ENCODE data around the gene ACSL3.

ACSL3 gene

GRCh38 chr2:222900354-222900753 lies 39.5 kb downstream of the ACSL3 start:
- H4K8ac ChIP-seq (ENCODE audit: low read depth, low read length) = no peak overlapping the region
- no peak overlapping the region for H3K9ac ChIP-seq (ENCODE audit: low read length)
- H3K79me1 ChIP-seq (ENCODE audit: low read length) = peaks cover 2% of the 10 kb centered on the region
- peaks cover 8 to 17% of the 10 kb centered on the region in 2 experiments for H3K4me1 ChIP-seq (ENCODE audit: control insufficient read depth in 1 of 2, insufficient read depth in 2 of 2, low read length in 2 of 2)
- no peak overlapping the region for H3K14ac ChIP-seq (ENCODE audit: low read length)
- H2AFZ ChIP-seq (ENCODE audit: insufficient read depth, low read length, poor library complexity) = no peak overlapping the region
- peak overlapping the region; percentile 46 for H2BK5ac ChIP-seq (ENCODE audit: low read depth, low read length, poor library complexity)
- H3K23ac ChIP-seq (ENCODE audit: low read length) = no peak overlapping the region
- H2AK5ac ChIP-seq (ENCODE audit: low read length) = no peak overlapping the region
- no peak overlapping the region for H4K12ac ChIP-seq (ENCODE audit: low read depth, low read length)
- H2BK12ac ChIP-seq (ENCODE audit: low read length) = no peak overlapping the region
- H4K91ac ChIP-seq (ENCODE audit: low read depth, low read length) = no peak overlapping the region
- DNase-seq = peak; percentile 47 to 72
- no CpG with 5 or more reads among the region's 2 CpGs for WGBS (ENCODE audit: extremely low coverage, insufficient coverage, insufficient read length)
- H3K4me2 ChIP-seq (ENCODE audit: low read length) = peak overlapping the region; percentile 40
- peaks cover 2 to 6% of the 10 kb centered on the region in 2 experiments for H3K36me3 ChIP-seq (ENCODE audit: control insufficient read depth in 1 of 2, insufficient read depth in 2 of 2, low read length in 2 of 2)
- no peak overlapping the region for H3K18ac ChIP-seq (ENCODE audit: low read length)
- no peaks in the 10 kb centered on the region for H3K27me3 ChIP-seq (ENCODE audit: insufficient read depth, low read length)
- H3K4ac ChIP-seq (ENCODE audit: low read depth, low read length) = no peak overlapping the region
- peak overlapping the region; percentile 83 for H3K27ac ChIP-seq (ENCODE audit: low read depth, low read length)
- H3K4me3 ChIP-seq (ENCODE audit: low read depth, low read length) = no peak overlapping the region
- H3K9me3 ChIP-seq (ENCODE audit: insufficient read depth, low read depth, low read length) = no peaks in the 10 kb centered on the region
- peak overlapping the region; percentile 38 for H2BK120ac ChIP-seq (ENCODE audit: insufficient read depth, low read length, poor library complexity)
- peaks cover 2% of the 10 kb centered on the region for H3K79me2 ChIP-seq (ENCODE audit: control insufficient read depth, insufficient read depth, low read length, poor library complexity)

- no peak overlapping the region for H4K8ac ChIP-seq (ENCODE audit: low read depth, low read length)
- H3K23ac ChIP-seq (ENCODE audit: low read length) = no peak overlapping the region
- H3K9ac ChIP-seq (ENCODE audit: low read length) = no peak overlapping the region
- no peak overlapping the region for H4K12ac ChIP-seq (ENCODE audit: low read depth, low read length)
- peaks cover 2 to 6% of the 10 kb centered on the region in 2 experiments for H3K36me3 ChIP-seq (ENCODE audit: control insufficient read depth in 1 of 2, insufficient read depth in 2 of 2, low read length in 2 of 2)
- H3K4ac ChIP-seq (ENCODE audit: low read depth, low read length) = no peak overlapping the region
- H3K4me1 ChIP-seq (ENCODE audit: control insufficient read depth in 1 of 2, insufficient read depth in 2 of 2, low read length in 2 of 2) = peaks cover 14 to 21% of the 10 kb centered on the region in 2 experiments
- no peak overlapping the region for H2BK120ac ChIP-seq (ENCODE audit: insufficient read depth, low read length, poor library complexity)
- H3K18ac ChIP-seq (ENCODE audit: low read length) = no peak overlapping the region
- no peak overlapping the region for H2AFZ ChIP-seq (ENCODE audit: insufficient read depth, low read length, poor library complexity)
- no peak overlapping the region for H3K4me2 ChIP-seq (ENCODE audit: low read length)
- WGBS (ENCODE audit: extremely low coverage, insufficient coverage, insufficient read length) = no CpG with 5 or more reads among the region's 4 CpGs
- peak overlapping the region; percentile 2 for H4K91ac ChIP-seq (ENCODE audit: low read depth, low read length)
- H3K9me3 ChIP-seq (ENCODE audit: insufficient read depth, low read depth, low read length) = no peaks in the 10 kb centered on the region
- no peaks in the 10 kb centered on the region for H3K27me3 ChIP-seq (ENCODE audit: insufficient read depth, low read length)
- H2BK5ac ChIP-seq (ENCODE audit: low read depth, low read length, poor library complexity) = peak overlapping the region; percentile 26
- no peak overlapping the region for H3K27ac ChIP-seq (ENCODE audit: low read depth, low read length)
- no peak overlapping the region for H3K4me3 ChIP-seq (ENCODE audit: low read depth, low read length)
- H3K79me1 ChIP-seq (ENCODE audit: low read length) = peaks cover 2% of the 10 kb centered on the region
- no peak overlapping the region for H2BK12ac ChIP-seq (ENCODE audit: low read length)
- H3K14ac ChIP-seq (ENCODE audit: low read length) = peak overlapping the region; percentile 45
- no peak for DNase-seq
- peaks cover 4% of the 10 kb centered on the region for H3K79me2 ChIP-seq (ENCODE audit: control insufficient read depth, insufficient read depth, low read length, poor library complexity)
- peak overlapping the region; percentile 7 for H2AK5ac ChIP-seq (ENCODE audit: low read length)
Measured at GRCh38 chr2:222902660-222903059, 41.8 kb downstream of the ACSL3 start.

- WGBS (ENCODE audit: extremely low coverage, insufficient coverage, insufficient read length) = no CpG with 5 or more reads among the region's 16 CpGs
- no peak overlapping the region for H2BK12ac ChIP-seq (ENCODE audit: low read length)
- no peak overlapping the region for H4K8ac ChIP-seq (ENCODE audit: low read depth, low read length)
- no peak overlapping the region for H3K9ac ChIP-seq (ENCODE audit: low read length)
- no peak overlapping the region for H3K18ac ChIP-seq (ENCODE audit: low read length)
- no peak overlapping the region for H2AFZ ChIP-seq (ENCODE audit: insufficient read depth, low read length, poor library complexity)
- no peak overlapping the region for H3K4me2 ChIP-seq (ENCODE audit: low read length)
- DNase-seq = peak; percentile 36 to 75
- peaks cover 4% of the 10 kb centered on the region for H3K79me2 ChIP-seq (ENCODE audit: control insufficient read depth, insufficient read depth, low read length, poor library complexity)
- no peaks in the 10 kb centered on the region for H3K9me3 ChIP-seq (ENCODE audit: insufficient read depth, low read depth, low read length)
- H4K12ac ChIP-seq (ENCODE audit: low read depth, low read length) = no peak overlapping the region
- H4K91ac ChIP-seq (ENCODE audit: low read depth, low read length) = no peak overlapping the region
- H3K27me3 ChIP-seq (ENCODE audit: insufficient read depth, low read length) = no peaks in the 10 kb centered on the region
- peaks cover 2 to 6% of the 10 kb centered on the region in 2 experiments for H3K36me3 ChIP-seq (ENCODE audit: control insufficient read depth in 1 of 2, insufficient read depth in 2 of 2, low read length in 2 of 2)
- peaks cover 14 to 21% of the 10 kb centered on the region in 2 experiments for H3K4me1 ChIP-seq (ENCODE audit: control insufficient read depth in 1 of 2, insufficient read depth in 2 of 2, low read length in 2 of 2)
- H2BK120ac ChIP-seq (ENCODE audit: insufficient read depth, low read length, poor library complexity) = no peak overlapping the region
- H3K27ac ChIP-seq (ENCODE audit: low read depth, low read length) = no peak overlapping the region
- peak overlapping the region; percentile 13 for H3K4ac ChIP-seq (ENCODE audit: low read depth, low read length)
- H3K14ac ChIP-seq (ENCODE audit: low read length) = no peak overlapping the region
- H2AK5ac ChIP-seq (ENCODE audit: low read length) = no peak overlapping the region
- H3K79me1 ChIP-seq (ENCODE audit: low read length) = peaks cover 2% of the 10 kb centered on the region
- H3K4me3 ChIP-seq (ENCODE audit: low read depth, low read length) = no peak overlapping the region
- no peak overlapping the region for H3K23ac ChIP-seq (ENCODE audit: low read length)
- no peak overlapping the region for H2BK5ac ChIP-seq (ENCODE audit: low read depth, low read length, poor library complexity)
Measured at GRCh38 chr2:222903234-222904220, 42.7 kb downstream of the ACSL3 start.

- no peak overlapping the region for H3K27ac ChIP-seq (ENCODE audit: low read depth, low read length)
- H2BK120ac ChIP-seq (ENCODE audit: insufficient read depth, low read length, poor library complexity) = no peak overlapping the region
- H3K9me3 ChIP-seq (ENCODE audit: insufficient read depth, low read depth, low read length) = no peaks in the 10 kb centered on the region
- H3K14ac ChIP-seq (ENCODE audit: low read length) = no peak overlapping the region
- no peaks in the 10 kb centered on the region for H3K27me3 ChIP-seq (ENCODE audit: insufficient read depth, low read length)
- no peak overlapping the region for H2BK5ac ChIP-seq (ENCODE audit: low read depth, low read length, poor library complexity)
- no peak overlapping the region for H2AFZ ChIP-seq (ENCODE audit: insufficient read depth, low read length, poor library complexity)
- H3K4me3 ChIP-seq (ENCODE audit: low read depth, low read length) = no peak overlapping the region
- peaks cover 13 to 17% of the 10 kb centered on the region in 2 experiments for H3K4me1 ChIP-seq (ENCODE audit: control insufficient read depth in 1 of 2, insufficient read depth in 2 of 2, low read length in 2 of 2)
- H3K23ac ChIP-seq (ENCODE audit: low read length) = no peak overlapping the region
- H2BK12ac ChIP-seq (ENCODE audit: low read length) = no peak overlapping the region
- no peaks in the 10 kb centered on the region for H3K79me1 ChIP-seq (ENCODE audit: low read length)
- peak overlapping the region; percentile 65 for H3K4ac ChIP-seq (ENCODE audit: low read depth, low read length)
- WGBS (ENCODE audit: extremely low coverage, insufficient coverage, insufficient read length) = no CpG with 5 or more reads among the region's 2 CpGs
- no peak overlapping the region for H4K12ac ChIP-seq (ENCODE audit: low read depth, low read length)
- no peak overlapping the region for H4K8ac ChIP-seq (ENCODE audit: low read depth, low read length)
- no peak overlapping the region for H2AK5ac ChIP-seq (ENCODE audit: low read length)
- H4K91ac ChIP-seq (ENCODE audit: low read depth, low read length) = no peak overlapping the region
- H3K4me2 ChIP-seq (ENCODE audit: low read length) = no peak overlapping the region
- peaks cover 4% of the 10 kb centered on the region for H3K79me2 ChIP-seq (ENCODE audit: control insufficient read depth, insufficient read depth, low read length, poor library complexity)
- peaks cover 8 to 9% of the 10 kb centered on the region in 2 experiments for H3K36me3 ChIP-seq (ENCODE audit: control insufficient read depth in 1 of 2, insufficient read depth in 2 of 2, low read length in 2 of 2)
- DNase-seq = no peak
- no peak overlapping the region for H3K18ac ChIP-seq (ENCODE audit: low read length)
- H3K9ac ChIP-seq (ENCODE audit: low read length) = no peak overlapping the region
Measured at GRCh38 chr2:222904557-222905258, 43.9 kb downstream of the ACSL3 start.

Measured in trophoblast cell (in vitro differentiated cells and primary cell).